GM12878 (cell line): ENCODE results near the gene RAPGEF3. TPM values are rescaled to one million over a fixed set of nuclear protein-coding genes. Genes with fewer than 3 reads are reported as not detected.

Experiments
- ASH2L ChIP-seq: fragments of 300-600, 200-600 bp; sonication (generic); IDR thresholded peaks from 2 replicates; pipeline ENCODE4 v1.6.1; 2017; ENCODE audit warnings: low read depth, mild to moderate bottlenecking, borderline replicate concordance
- EP300 ChIP-seq, 2 experiments: fragments of 150-350 bp in 1 of 2; IDR thresholded peaks; 2 replicates each; pipeline ENCODE4 v1.6.1; 2011 to 2012; ENCODE audit warnings: low read depth in 2 of 2, low read length in 2 of 2, borderline replicate concordance in 1 of 2, improper control_type of control experiment in 1 of 2, inconsistent platforms in 1 of 2; ENCODE audit not compliant: control insufficient read depth in 1 of 2
- ESRRA ChIP-seq: IDR thresholded peaks from 2 replicates; pipeline ENCODE4 v1.6.1; 2012; ENCODE audit warnings: mild to moderate bottlenecking, low read length, improper control_type of control experiment
- IKZF2 ChIP-seq, 2 experiments: fragments of 450-650 bp; IDR thresholded peaks; 2 replicates each; pipeline ENCODE4 v1.6.1; 2017; ENCODE audit warnings: mild to moderate bottlenecking in 2 of 2, moderate library complexity in 2 of 2
- IRF3 ChIP-seq: fragments of 450-650 bp; IDR thresholded peaks from 2 replicates; pipeline ENCODE4 v1.6.1; 2014; ENCODE audit warnings: mild to moderate bottlenecking
- JUND ChIP-seq: IDR thresholded peaks from 2 replicates; pipeline ENCODE4 v1.6.1; 2012; ENCODE audit warnings: low read depth, mild to moderate bottlenecking, low read length, improper control_type of control experiment, moderate library complexity
- NBN ChIP-seq: fragments of 450-650 bp; IDR thresholded peaks from 2 replicates; pipeline ENCODE4 v1.6.1; 2016
- PKNOX1 ChIP-seq: fragments of 450-650 bp; IDR thresholded peaks from 2 replicates; pipeline ENCODE4 v1.6.1; 2016; ENCODE audit warnings: mild to moderate bottlenecking
- RAD21 ChIP-seq: IDR thresholded peaks from 2 replicates; pipeline ENCODE4 v1.6.1; 2011; ENCODE audit warnings: mild to moderate bottlenecking, low read depth, low read length, moderate library complexity; ENCODE audit not compliant: insufficient read depth
- RB1 ChIP-seq: fragments of 450-650 bp; formaldehyde crosslinking; IDR thresholded peaks from 2 replicates; pipeline ENCODE4 v1.6.1; 2017; ENCODE audit warnings: mild to moderate bottlenecking, borderline replicate concordance
- REST ChIP-seq: IDR thresholded peaks from 2 replicates; pipeline ENCODE4 v1.6.1; 2012; ENCODE audit warnings: mild to moderate bottlenecking, low read depth, low read length
- RUNX3 ChIP-seq: IDR thresholded peaks from 2 replicates; pipeline ENCODE4 v1.6.1; 2012; ENCODE audit warnings: low read length, inconsistent platforms
- SKIL ChIP-seq: fragments of 450-650 bp; IDR thresholded peaks from 2 replicates; pipeline ENCODE4 v1.6.1; 2017; ENCODE audit warnings: mild to moderate bottlenecking, low read depth, inconsistent platforms; ENCODE audit not compliant: poor library complexity, severe bottlenecking
- SMAD5 ChIP-seq: IDR thresholded peaks from 2 replicates; pipeline ENCODE4 v1.6.1; 2016; ENCODE audit warnings: antibody characterized with exemption, low read depth
- SMC3 ChIP-seq: IDR thresholded peaks from 2 replicates; pipeline ENCODE4 v1.6.1; 2011; ENCODE audit warnings: low read length, improper control_type of control experiment, borderline replicate concordance
- STAT1 ChIP-seq: fragments of 450-650 bp; conservative IDR thresholded peaks from 2 replicates; pipeline ENCODE4 v1.6.1; 2014; ENCODE audit warnings: antibody characterized with exemption, mild to moderate bottlenecking
- STAT3 ChIP-seq: IDR thresholded peaks from 2 replicates; pipeline ENCODE4 v1.6.1; 2011; ENCODE audit warnings: low read depth, low read length, improper control_type of control experiment
- SUPT20H ChIP-seq: IDR thresholded peaks from 2 replicates; pipeline ENCODE4 v1.6.1; 2011; ENCODE audit warnings: low read depth, mild to moderate bottlenecking, low read length, moderate library complexity, borderline replicate concordance; ENCODE audit not compliant: control insufficient read depth
- TBL1XR1 ChIP-seq: IDR thresholded peaks from 2 replicates; pipeline ENCODE4 v1.6.1; 2012; ENCODE audit warnings: low read depth, low read length, improper control_type of control experiment
- USF1 ChIP-seq: IDR thresholded peaks from 2 replicates; pipeline ENCODE4 v1.6.1; 2011; ENCODE audit warnings: borderline replicate concordance, low read depth, mild to moderate bottlenecking, moderate library complexity, mixed read lengths, low read length; ENCODE audit not compliant: insufficient read depth; ENCODE audit errors: extremely low read length
- ZNF217 ChIP-seq: fragments of 450-650 bp; IDR thresholded peaks from 2 replicates; pipeline ENCODE4 v1.6.1; 2017; ENCODE audit warnings: antibody characterized with exemption, mild to moderate bottlenecking
- ZNF24 ChIP-seq: fragments of 450-650 bp; IDR thresholded peaks from 2 replicates; pipeline ENCODE4 v1.6.1; 2017; ENCODE audit warnings: antibody characterized with exemption, mild to moderate bottlenecking
- polyA plus RNA-seq, 11 experiments: library from polyadenylated mRNA; depleted of rRNA in 4 of 11; unstranded in 6 of 11; stranded (reverse) in 5 of 11; fragments of >200 nt; fragmentation: Nextera tagmentation in 4 of 11; fragmentation: Illumina TruSeq in 1 of 11; extraction: Ambion mirVana in 4 of 11; extraction: Trizol in 1 of 11; gene quantifications; 1 replicate in 1 of 11; 2 replicates in 10 of 11; pipeline versions ENCODE4 v1.2.1 to v1.2.3, GENCODE V29; 2011 to 2016; ENCODE audit warnings: inconsistent platforms in 2 of 11, missing spikeins in 2 of 11, low read depth in 1 of 11
- total RNA-seq, 4 experiments: library from RNA; depleted of rRNA in 3 of 4; stranded (reverse); fragments of >200 nt in 3 of 4; fragmentation: Illumina TruSeq in 1 of 4; extraction: Trizol in 1 of 4; gene quantifications; 2 replicates each; pipeline versions ENCODE4 v1.2.1 to v1.2.3, GENCODE V29; 2013 to 2021

RAPGEF3 gene
- total and polyA plus RNA-seq, 10 of the 15 experiments (the other 5 are each of a cell fraction or from before 2014, with no cell fraction given), result 0.02 to 0.92 (median 0.31) TPM; not detected in 2

GRCh38 chr12:47715393-47715876 is 43.2 kb downstream of the RAPGEF3 start (continued):
- TF ChIP-seq SKIL, result no peak
- peak; percentile 92 for TF ChIP-seq RAD21
- no peak for TF ChIP-seq JUND
- no peak for TF ChIP-seq STAT1
- no peak for TF ChIP-seq ESRRA
- no peak for TF ChIP-seq ZNF217
- TF ChIP-seq ASH2L, result no peak
- TF ChIP-seq PKNOX1, result peak; percentile 28; the same call in 1 of the 2 replicates
- 0 out of 2 replicates have a peak, but pooled peaks have one; percentile 28 for TF ChIP-seq TBL1XR1
- no peak for TF ChIP-seq EP300 (IDR thresholded peaks at IDR 0.05; ENCODE audit: borderline replicate concordance in 1 of 2, control insufficient read depth in 1 of 2, low read depth in 2 of 2, low read length in 2 of 2)
- TF ChIP-seq IKZF2 (IDR thresholded peaks at IDR 0.05), result no peak
- 0 out of 2 replicates have a peak, but pooled peaks have one; percentile 3 for TF ChIP-seq RUNX3
- no peak for TF ChIP-seq REST
- no peak for TF ChIP-seq USF1
- TF ChIP-seq SUPT20H, result no peak
- no peak for TF ChIP-seq STAT3
- TF ChIP-seq IRF3, result no peak
- 0 out of 2 replicates have a peak, but pooled peaks have one; percentile 26 for TF ChIP-seq RB1
- TF ChIP-seq ZNF24, result no peak
- TF ChIP-seq SMC3, result peak; percentile 97
- TF ChIP-seq NBN, result no peak
- no peak for TF ChIP-seq SMAD5
